HG03460 (cell line): ENCODE data around the gene NUDT21.
"Not testable (repeated sequence)": the region's sequence is repeated elsewhere in the genome, so short reads cannot be mapped to it uniquely, and the experiment has no call there.

Experiments used
- ATAC-seq: cut with Tn5 transposase; IDR thresholded peaks from one replicate; pipeline ENCODE4 v1.9.1; 2021; ENCODE audit not compliant: unreplicated experiment

Gene NUDT21

GRCh38 chr16:56380778-56381485, 70.2 kb downstream of the NUDT21 start:
- ATAC-seq: not testable (repeated sequence)
